GM19025 (cell line): Measurements from ENCODE around the gene OTOP3.

Experiments used
- ATAC-seq: cut with Tn5 transposase; IDR thresholded peaks from one replicate; pipeline ENCODE4 v1.9.1; 2021; ENCODE audit warnings: mild to moderate bottlenecking, low read depth, moderate library complexity; ENCODE audit not compliant: unreplicated experiment

OTOP3 gene

GRCh38 chr17:74937064-74938051 is 1.7 kb downstream of the OTOP3 start:
- ATAC-seq, result no peak

GRCh38 chr17:74938194-74938950 is 2.7 kb downstream of the OTOP3 start:
- no peak for ATAC-seq

DNA sequence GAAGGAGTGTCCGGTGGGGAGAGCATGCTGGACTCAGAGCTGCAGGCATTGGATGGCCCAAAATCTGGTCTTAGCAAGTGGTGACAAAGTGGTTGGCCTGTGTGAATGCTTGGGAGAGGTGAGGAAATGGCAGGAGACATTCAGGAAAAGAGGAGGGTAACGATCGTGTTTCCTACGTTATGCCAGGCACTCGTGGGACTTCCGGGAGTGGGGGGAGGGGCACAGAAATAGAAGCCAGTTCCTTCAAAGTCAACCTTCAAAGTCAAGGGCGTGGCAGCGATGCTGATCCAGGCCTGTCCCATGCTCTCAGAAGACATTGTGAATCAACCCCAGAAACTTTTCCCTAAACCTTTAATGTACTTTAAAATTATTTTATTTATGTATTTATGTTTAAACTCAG is 3.8 kb downstream of the OTOP3 start:
- ATAC-seq, result no peak

- ATAC-seq, result no peak
Observed at GRCh38 chr17:74941128-74941725, 5.5 kb downstream of the OTOP3 start.

GRCh38 chr17:74943808-74944522 is 8.3 kb downstream of the OTOP3 start:
- no peak for ATAC-seq

DNA sequence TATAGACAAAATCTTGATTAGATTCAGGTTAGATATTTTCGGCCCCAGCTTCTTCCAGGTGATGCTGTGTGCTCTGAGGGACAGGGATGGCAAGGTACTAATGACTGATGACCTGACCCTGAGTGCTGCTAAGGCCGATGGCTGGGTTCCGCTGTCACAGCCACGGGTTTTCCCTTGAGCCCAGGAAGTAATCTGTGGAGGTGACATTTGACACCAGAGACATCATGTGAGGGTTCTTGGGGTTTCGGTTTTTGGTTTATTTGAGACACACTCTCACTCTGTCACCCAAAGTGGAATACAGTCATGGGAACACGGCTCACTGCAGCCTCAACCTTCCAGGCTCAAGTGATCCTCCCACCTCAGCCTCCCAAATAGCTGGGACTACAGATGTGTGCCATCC is 9.8 kb downstream of the OTOP3 start:
- no peak for ATAC-seq

DNA sequence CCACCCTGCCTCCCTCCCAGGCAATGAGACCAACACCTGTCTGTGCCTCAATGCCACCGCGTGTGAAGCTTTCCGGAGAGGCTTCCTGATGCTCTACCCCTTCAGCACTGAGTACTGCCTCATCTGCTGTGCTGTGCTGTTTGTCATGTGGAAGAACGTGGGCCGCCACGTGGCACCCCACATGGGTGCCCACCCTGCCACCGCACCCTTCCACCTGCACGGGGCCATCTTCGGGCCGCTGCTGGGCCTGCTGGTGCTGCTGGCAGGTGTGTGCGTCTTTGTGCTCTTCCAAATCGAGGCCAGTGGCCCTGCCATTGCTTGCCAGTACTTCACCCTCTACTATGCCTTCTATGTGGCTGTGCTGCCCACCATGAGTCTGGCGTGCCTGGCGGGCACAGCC is 10.9 kb downstream of the OTOP3 start:
- ATAC-seq, result no peak

- ATAC-seq, result no peak
Observed at GRCh38 chr17:74947041-74947754, 11.5 kb downstream of the OTOP3 start.

- ATAC-seq, result no peak
Observed at GRCh38 chr17:74949455-74950115, 13.9 kb downstream of the OTOP3 start.

DNA sequence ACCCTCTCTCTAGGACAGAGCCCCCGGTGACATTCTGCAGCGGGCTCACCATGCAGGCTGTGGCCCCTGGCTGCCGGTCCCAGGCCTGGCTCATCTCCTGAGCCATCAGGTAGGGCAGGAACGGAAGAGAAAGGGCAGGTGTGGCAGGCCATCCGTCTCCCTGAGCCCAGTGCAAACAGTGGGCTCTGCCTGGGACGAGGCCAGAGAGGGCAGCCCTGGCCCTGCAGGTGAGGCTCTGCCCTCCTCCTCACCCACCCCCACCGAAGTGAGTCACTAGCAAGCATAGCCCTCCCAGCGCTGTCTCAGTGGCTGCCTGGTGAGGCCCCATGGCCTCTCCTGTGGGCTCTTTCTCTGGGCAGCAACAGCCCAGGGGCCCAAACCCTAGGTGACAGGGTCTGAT is 14.5 kb downstream of the OTOP3 start:
- no peak for ATAC-seq

DNA sequence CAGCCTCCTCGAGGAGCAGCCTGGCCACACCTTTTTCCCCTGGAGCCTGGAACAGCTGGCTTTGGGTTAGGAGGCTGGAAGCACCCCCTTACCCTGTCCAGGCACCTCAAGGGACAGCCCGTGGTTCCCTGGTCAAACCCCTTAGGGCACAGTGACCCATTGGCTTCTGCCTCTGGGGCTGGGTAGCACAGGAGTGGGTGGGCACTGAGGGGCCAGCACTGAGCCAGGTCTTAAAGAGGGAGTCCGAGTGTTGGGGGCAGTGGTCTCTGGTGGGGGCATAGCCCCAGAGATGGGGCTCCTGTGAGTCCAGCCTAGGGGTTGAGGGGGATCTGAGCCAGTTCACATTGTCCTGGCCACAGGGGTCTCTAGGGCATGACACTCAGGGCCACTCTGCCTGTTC is 15.4 kb downstream of the OTOP3 start:
- ATAC-seq, result no peak

DNA sequence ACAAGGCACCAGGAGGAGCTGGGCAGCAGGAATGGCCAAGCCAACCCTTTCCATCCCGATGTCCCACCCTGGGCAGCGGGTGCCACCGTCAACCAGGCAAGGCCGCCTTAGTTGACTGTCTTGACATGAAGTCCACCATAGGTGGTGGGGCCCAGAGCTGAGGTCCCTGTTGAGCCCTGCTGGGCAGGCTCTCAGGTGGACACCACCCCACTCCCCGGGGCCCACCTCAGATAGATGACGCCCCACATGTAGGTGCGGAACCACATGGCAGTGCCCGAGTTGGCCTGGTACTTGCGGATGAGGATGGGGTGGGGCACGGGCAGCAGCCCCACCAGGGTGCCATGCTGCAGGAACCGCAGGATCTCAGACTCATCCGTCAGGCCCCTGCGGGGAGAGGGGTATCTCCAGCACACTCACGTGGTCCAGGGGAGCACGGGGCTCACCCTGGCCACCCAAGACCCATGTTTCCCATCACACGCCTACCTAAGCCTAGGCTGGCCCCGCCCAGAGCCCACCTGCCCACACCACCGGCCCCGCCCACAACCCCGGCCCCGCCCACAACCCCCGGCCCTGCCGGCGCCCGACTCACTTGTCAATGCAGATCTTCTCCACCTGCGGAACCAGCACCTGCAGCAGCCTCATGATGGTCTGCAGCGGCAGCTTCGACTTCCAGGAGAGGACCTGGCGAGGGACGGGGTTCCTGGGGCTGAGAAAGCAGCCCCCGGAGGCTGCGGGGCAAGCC is 16.2 kb downstream of the OTOP3 start:
- ATAC-seq, result no peak

- ATAC-seq, result no peak
Observed at GRCh38 chr17:74952431-74953133, 16.9 kb downstream of the OTOP3 start.

DNA sequence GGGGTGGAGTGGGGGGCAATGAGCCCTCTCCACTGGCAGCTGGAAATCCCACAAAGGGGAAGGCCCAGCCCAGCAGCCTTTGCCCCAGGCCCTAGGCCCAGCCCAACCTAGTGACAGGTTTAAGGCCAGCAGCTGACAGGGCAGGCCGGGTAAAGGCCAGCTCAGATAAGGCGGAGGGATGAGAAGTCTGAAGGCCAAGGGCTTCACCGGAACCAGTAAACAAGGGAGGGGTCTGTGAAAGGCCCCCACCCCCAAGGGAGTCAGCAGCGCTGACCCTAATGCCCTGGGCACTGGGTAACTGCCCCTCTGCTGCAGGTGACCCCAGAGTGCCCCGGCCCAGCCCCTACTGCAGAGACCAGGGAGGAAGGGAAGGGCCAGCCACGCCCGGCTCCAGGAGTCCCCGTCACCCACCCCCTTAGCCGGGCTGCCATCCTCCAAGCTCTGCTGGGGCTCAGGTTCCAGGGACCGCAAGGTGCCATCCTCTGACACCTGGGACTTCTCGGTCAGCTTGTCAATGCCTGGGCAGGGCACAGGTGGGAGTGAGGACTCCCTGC is 17.5 kb downstream of the OTOP3 start:
- no peak for ATAC-seq

DNA sequence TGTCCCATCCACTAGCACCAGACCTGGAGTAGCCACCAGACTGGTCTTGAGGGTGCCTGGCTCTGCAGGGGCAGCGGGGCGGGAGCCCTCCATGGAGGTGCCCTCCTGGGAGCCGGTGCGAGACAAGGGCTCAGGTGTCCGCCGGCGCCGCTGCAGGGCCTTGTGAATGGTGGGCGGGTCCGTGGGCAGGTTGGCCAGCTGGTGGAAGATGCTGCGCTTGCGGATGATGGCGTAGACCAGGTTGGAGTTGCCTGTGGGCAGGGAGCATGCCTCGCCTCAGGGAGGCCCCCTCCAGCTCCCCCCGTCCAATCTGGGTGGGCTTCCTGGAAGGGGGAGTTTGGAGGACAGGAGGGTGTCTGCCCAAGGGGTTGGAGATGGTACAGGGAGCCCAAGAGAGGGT is 18.4 kb downstream of the OTOP3 start:
- ATAC-seq, result no peak

DNA sequence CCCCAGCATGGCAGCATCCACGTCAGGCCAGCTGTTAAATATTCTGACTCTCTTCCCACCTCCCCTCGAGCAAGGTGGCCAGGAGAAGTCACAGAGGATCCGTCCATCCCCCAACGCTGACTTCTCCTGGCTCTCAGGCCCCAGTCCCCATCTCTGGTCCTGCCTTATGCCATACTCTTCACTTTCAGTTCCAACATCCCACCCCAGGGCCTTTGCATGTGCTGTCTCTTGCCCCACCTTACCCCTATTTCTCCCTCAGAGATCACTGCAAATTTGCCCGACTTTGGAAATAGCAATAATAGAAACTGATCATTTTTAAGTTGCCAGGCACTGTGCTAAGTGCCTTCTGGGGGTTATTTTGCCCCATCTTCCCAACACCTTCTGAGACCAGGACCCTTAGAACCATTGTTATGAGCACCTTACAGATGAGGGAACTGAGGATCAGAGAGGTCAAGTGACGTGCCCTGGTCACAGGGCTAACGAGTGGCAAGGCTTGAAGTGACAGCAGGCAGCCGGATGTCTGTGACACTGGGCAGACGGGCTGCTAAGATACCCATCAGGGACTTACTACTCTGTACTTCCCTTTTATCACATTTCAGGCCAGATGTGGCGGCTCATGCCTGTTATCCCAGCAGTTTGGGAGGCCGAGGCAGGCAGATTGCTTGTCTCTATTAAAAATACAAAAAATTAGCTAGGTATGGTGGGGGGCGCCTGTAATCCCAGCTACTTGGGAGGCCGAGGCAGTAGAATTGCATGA is 19.1 kb downstream of the OTOP3 start:
- no peak for ATAC-seq

DNA sequence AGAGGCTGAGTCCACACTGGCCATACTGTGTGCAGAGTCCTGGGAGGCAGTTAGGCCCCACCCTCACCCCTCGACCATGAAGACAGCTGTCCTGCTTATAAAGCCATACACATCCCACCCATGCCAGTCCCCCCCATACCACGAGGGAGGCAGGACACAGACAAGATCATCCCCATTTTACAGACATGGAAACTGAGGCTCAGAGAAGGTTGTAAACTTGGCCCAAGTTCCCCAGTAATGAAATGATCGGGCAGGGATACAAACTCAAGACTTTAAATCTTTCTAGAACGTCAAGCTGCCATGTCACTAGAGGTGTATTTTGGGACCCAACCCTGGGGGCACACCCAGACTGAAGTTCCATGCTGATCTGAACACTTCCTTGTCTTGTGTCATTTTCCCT is 20.4 kb downstream of the OTOP3 start:
- ATAC-seq, result no peak
